ENCODE measurements around the gene EVI5L. TPM values are rescaled to one million over a fixed set of nuclear protein-coding genes. Genes with fewer than 3 reads are reported as not detected.

The EVI5L gene
- total and polyA plus RNA-seq, 2 of the 4 experiments (the other 2 are of a cell fraction): 12.7 to 14.6 TPM

- Histone ChIP-seq H3K27me3 (ENCODE audit: control insufficient read depth, insufficient read depth, low read length) (peaks cover 6% of the 10 kb centered on the region; the same call in 1 of the 2 replicates), H3K36me3 (ENCODE audit: control insufficient read depth, insufficient read depth, low read length) (no peaks in the 10 kb centered on the region), H3K23ac (ENCODE audit: low read depth, low read length) (no peak overlapping the region), H2AK5ac (ENCODE audit: low read depth, low read length) (no peak overlapping the region), H3K4me3 (ENCODE audit: insufficient read depth, low read depth, low read length) (no peak overlapping the region), H3K4me2 (ENCODE audit: low read depth, low read length) (no peak overlapping the region), H3K9me1 (ENCODE audit: insufficient read depth, low read length) (no peaks in the 10 kb centered on the region), H2BK15ac (ENCODE audit: low read depth, low read length) (no peak overlapping the region), H3K14ac (replicated peaks; ENCODE audit: low read depth, low read length) (no peak overlapping the region), H4K91ac (ENCODE audit: insufficient read depth, low read depth, low read length) (no peak overlapping the region), H2BK20ac (ENCODE audit: low read depth, low read length) (no peak overlapping the region), H3K27ac (ENCODE audit: insufficient read depth, low read length) (no peak overlapping the region), H3K18ac (ENCODE audit: low read depth, low read length) (no peak overlapping the region), H3K9me3 (ENCODE audit: control insufficient read depth, insufficient read depth, low read length) (no peaks in the 10 kb centered on the region), H2BK120ac (ENCODE audit: low read depth, low read length) (no peak overlapping the region), H4K5ac (ENCODE audit: low read depth, low read length) (no peak overlapping the region), H4K20me1 (ENCODE audit: insufficient read depth, low read length) (0 out of 2 replicates have a peak, but pooled peaks cover 7% of the 10 kb centered on the region), H4K8ac (ENCODE audit: low read depth in 2 of 2, low read length in 2 of 2) (no peak overlapping the region), H2AFZ (replicated peaks; ENCODE audit: low read length, poor library complexity) (peak overlapping the region; percentile 41), H2BK5ac (ENCODE audit: low read depth, low read length, poor library complexity, severe bottlenecking) (no peak overlapping the region), H3K4ac (ENCODE audit: low read depth, low read length) (no peak overlapping the region), H3K56ac (ENCODE audit: extremely low read depth, insufficient read depth, low read length) (no peak overlapping the region), H3K4me1 (ENCODE audit: control insufficient read depth, insufficient read depth, low read length) (peaks cover 12% of the 10 kb centered on the region), H3K9ac (ENCODE audit: low read depth, low read length) (no peak overlapping the region), H2AK9ac (replicated peaks; ENCODE audit: low read depth, low read length, poor library complexity) (no peak overlapping the region), H3K79me1 (ENCODE audit: low read depth in 1 of 2, low read length in 2 of 2) (no peaks in the 10 kb centered on the region)
- no TSS peak for BruUV-seq (replicated peaks)
- DNase-seq (no peak), ATAC-seq (ENCODE audit: low read depth) (no peak)
- in situ Hi-C loops (cut with MboI; ENCODE audit: low sequenced_read_pairs): no loop called here
- dilution Hi-C loops (cut with HindIII; ENCODE audit: low sequenced_read_pairs, unreplicated experiment): no loop called here
- intact Hi-C loops (cut with micrococcal nuclease): no loop called here
- 100% methylated on average over 2 of the region's 18 CpGs; no CpG with 5 or more reads in 1 of the 2 experiments for WGBS, 2 experiments (ENCODE audit: extremely low coverage in 2 of 2, insufficient read length in 1 of 2)
- ChIA-PET CTCF (interaction anchor here (0.6 kb wide), 1 partner anchor 93 kb away, joined by 6 read pairs; no protein-coding TSS in a partner anchor), POLR2A (ENCODE audit: unreplicated experiment) (no interaction called here)
- TF ChIP-seq NFE2L2 (IDR thresholded peaks at IDR 0.05; ENCODE audit: low read depth, low read length): no peak
- no peak for TF ChIP-seq RAD21 (IDR thresholded peaks at IDR 0.05; ENCODE audit: low read length)
- TF ChIP-seq SMC3 (IDR thresholded peaks at IDR 0.05; ENCODE audit: low read depth, low read length): no peak
- TF ChIP-seq RCOR1 (IDR thresholded peaks at IDR 0.05; ENCODE audit: insufficient replicate concordance, low read length): no peak
- TF ChIP-seq CTCF (conservative IDR thresholded peaks at IDR 0.05; ENCODE audit: low read depth, low read length): no peak
- no peak for TF ChIP-seq POLR2A (IDR thresholded peaks at IDR 0.05; ENCODE audit: low read depth, low read length)
- TF ChIP-seq RFX5 (IDR thresholded peaks at IDR 0.05; ENCODE audit: low read depth, low read length): no peak
- no peak for TF ChIP-seq MAFK (IDR thresholded peaks at IDR 0.05; ENCODE audit: low read depth, low read length)
- TF ChIP-seq ELK1 (IDR thresholded peaks at IDR 0.05; ENCODE audit: borderline replicate concordance, low read depth, low read length): no peak
- TF ChIP-seq FOS (IDR thresholded peaks at IDR 0.05; ENCODE audit: low read depth, low read length): no peak
- no peak for TF ChIP-seq USF2 (IDR thresholded peaks at IDR 0.05; ENCODE audit: low read depth, low read length)
- no peak for TF ChIP-seq BHLHE40 (IDR thresholded peaks at IDR 0.05; ENCODE audit: low read depth, low read length)
- TF ChIP-seq MAZ (IDR thresholded peaks at IDR 0.05; ENCODE audit: borderline replicate concordance, low read depth, low read length): no peak
- no peak for TF ChIP-seq CHD1 (IDR thresholded peaks at IDR 0.05; ENCODE audit: low read depth, low read length)
- TF ChIP-seq CEBPB (IDR thresholded peaks at IDR 0.05; ENCODE audit: low read depth, low read length): no peak
Measured at GRCh38 chr19:7864690-7865074, 34.7 kb downstream of the EVI5L start.
